Mucosa of rectum (tissue), 2 donors: Measurements from ENCODE around the gene CLEC6A.
"Not testable (repeated sequence)": the region's sequence is repeated elsewhere in the genome, so short reads cannot be mapped to it uniquely, and the experiment has no call there.

Source experiments
- H3K27ac ChIP-seq, 2 donors: one replicate each; pipeline ENCODE4 v1.7.0; 2013; ENCODE audit warnings: inconsistent platforms in 2 of 2, low read depth in 2 of 2, low read length in 2 of 2
- H3K27me3 ChIP-seq, 2 donors: one replicate each; pipeline ENCODE4 v1.7.0; 2013; ENCODE audit warnings: low read length in 2 of 2; ENCODE audit not compliant: control insufficient read depth in 2 of 2, insufficient read depth in 2 of 2
- H3K36me3 ChIP-seq, 2 donors: one replicate each; pipeline ENCODE4 v1.7.0; 2013; ENCODE audit warnings: low read length in 2 of 2; ENCODE audit not compliant: control insufficient read depth in 2 of 2, insufficient read depth in 2 of 2
- H3K4me1 ChIP-seq, 2 donors: one replicate each; pipeline ENCODE4 v1.7.0; 2013; ENCODE audit warnings: low read length in 2 of 2, mild to moderate bottlenecking in 1 of 2; ENCODE audit not compliant: control insufficient read depth in 2 of 2, insufficient read depth in 2 of 2
- H3K4me3 ChIP-seq, 2 donors: one replicate each; pipeline ENCODE4 v1.7.0; 2013; ENCODE audit warnings: low read length in 2 of 2
- H3K9ac ChIP-seq, 2 donors: one replicate each; pipeline ENCODE4 v1.7.0; 2013; ENCODE audit warnings: low read length in 2 of 2, low read depth in 1 of 2, mild to moderate bottlenecking in 1 of 2
- H3K9me3 ChIP-seq, 2 donors: one replicate each; pipeline ENCODE4 v1.7.0; 2013; ENCODE audit warnings: low read length in 2 of 2; ENCODE audit not compliant: control insufficient read depth in 2 of 2
- donor health status: healthy.
- donor health status: Normal muscosa, but diverticular disease.

Gene CLEC6A

GRCh38 chr12:8455727-8456360 is at the start of gene CLEC6A:
Gene CLEC6A, plus strand, starts transcription at chr12:8455962. Its CDS starts 150 bp downstream, at chr12:8456112.
- H3K27me3 ChIP-seq, result no peaks in the 10 kb centered on the region

GRCh38 chr12:8419576-8419975 is 36.2 kb upstream of the CLEC6A start:
- H3K27ac ChIP-seq, H3K27me3 ChIP-seq, H3K9me3 ChIP-seq, H3K4me1 ChIP-seq, H3K36me3 ChIP-seq, H3K9ac ChIP-seq, H3K4me3 ChIP-seq: not testable (repeated sequence)

More at GRCh38 chr12:8455727-8456360, at the start of gene CLEC6A:
- no peaks in the 10 kb centered on the region for H3K36me3 ChIP-seq
- H3K9me3 ChIP-seq, result no peaks in the 10 kb centered on the region
- H3K9ac ChIP-seq, result no peak within 1 kb of the TSS
- no peak within 1 kb of the TSS for H3K27ac ChIP-seq
- no peak within 1 kb of the TSS for H3K4me3 ChIP-seq
- no peaks in the 10 kb centered on the region for H3K4me1 ChIP-seq

GRCh38 chr12:8420506-8420905 is 35.3 kb upstream of the CLEC6A start:
- Histone ChIP-seq H3K27ac (no peak overlapping the region), H3K9me3 (no peaks in the 10 kb centered on the region), H3K4me3 (no peak overlapping the region), H3K27me3 (no peaks in the 10 kb centered on the region), H3K4me1 (no peaks in the 10 kb centered on the region), H3K36me3 (no peaks in the 10 kb centered on the region), H3K9ac (no peak overlapping the region)

- H3K36me3 ChIP-seq, H3K4me3 ChIP-seq, H3K9me3 ChIP-seq, H3K4me1 ChIP-seq, H3K27me3 ChIP-seq, H3K9ac ChIP-seq, H3K27ac ChIP-seq: not testable (repeated sequence)
Measured at GRCh38 chr12:8444536-8445278, 11.1 kb upstream of the CLEC6A start.

GRCh38 chr12:8445731-8446130 is 10.0 kb upstream of the CLEC6A start:
- no peaks in the 10 kb centered on the region for H3K27me3 ChIP-seq
- no peaks in the 10 kb centered on the region for H3K4me1 ChIP-seq
- no peak overlapping the region for H3K4me3 ChIP-seq
- no peaks in the 10 kb centered on the region for H3K9me3 ChIP-seq
- no peak overlapping the region for H3K9ac ChIP-seq
- no peak overlapping the region for H3K27ac ChIP-seq
- H3K36me3 ChIP-seq, result no peaks in the 10 kb centered on the region

GRCh38 chr12:8446642-8447547 is 8.9 kb upstream of the CLEC6A start:
- Histone ChIP-seq H3K9ac (no peak overlapping the region), H3K27ac (no peak overlapping the region), H3K36me3 (no peaks in the 10 kb centered on the region), H3K4me1 (no peaks in the 10 kb centered on the region), H3K9me3 (no peaks in the 10 kb centered on the region), H3K4me3 (no peak overlapping the region), H3K27me3 (no peaks in the 10 kb centered on the region)

GRCh38 chr12:8449355-8449859 is 6.4 kb upstream of the CLEC6A start:
- Histone ChIP-seq H3K4me1 (no peaks in the 10 kb centered on the region), H3K9ac (no peak overlapping the region), H3K36me3 (no peaks in the 10 kb centered on the region), H3K4me3 (no peak overlapping the region), H3K9me3 (no peaks in the 10 kb centered on the region), H3K27me3 (no peaks in the 10 kb centered on the region), H3K27ac (no peak overlapping the region)

- Histone ChIP-seq H3K4me1 (no peaks in the 10 kb centered on the region), H3K36me3 (no peaks in the 10 kb centered on the region), H3K9ac (no peak overlapping the region), H3K27ac (no peak overlapping the region), H3K4me3 (no peak overlapping the region), H3K9me3 (no peaks in the 10 kb centered on the region), H3K27me3 (no peaks in the 10 kb centered on the region)
Measured at GRCh38 chr12:8452036-8452435, 3.7 kb upstream of the CLEC6A start.

GRCh38 chr12:8453021-8453513 is 2.7 kb upstream of the CLEC6A start:
- Histone ChIP-seq H3K36me3 (no peaks in the 10 kb centered on the region), H3K4me3 (no peak overlapping the region), H3K27me3 (no peaks in the 10 kb centered on the region), H3K27ac (no peak overlapping the region), H3K4me1 (no peaks in the 10 kb centered on the region), H3K9ac (no peak overlapping the region), H3K9me3 (no peaks in the 10 kb centered on the region)

- no peak overlapping the region for H3K4me3 ChIP-seq
- no peak overlapping the region for H3K27ac ChIP-seq
- H3K9me3 ChIP-seq, result no peaks in the 10 kb centered on the region
- no peaks in the 10 kb centered on the region for H3K27me3 ChIP-seq
- H3K4me1 ChIP-seq, result no peaks in the 10 kb centered on the region
- H3K36me3 ChIP-seq, result no peaks in the 10 kb centered on the region
- H3K9ac ChIP-seq, result no peak overlapping the region
Measured at GRCh38 chr12:8453796-8454195, 2.0 kb upstream of the CLEC6A start.
